ENCODE measurements around the gene SIDT1. TPM values are rescaled to one million over a fixed set of nuclear protein-coding genes. Genes with fewer than 3 reads are reported as not detected.

Gene SIDT1
- total RNA-seq, 1 donor from 2014 or later = 1.5 TPM

GRCh38 chr3:113594066-113594465 is 61.7 kb downstream of the SIDT1 start:
- no peak for DNase-seq (ENCODE audit: low spot score)

GRCh38 chr3:113597596-113598354 is 65.4 kb downstream of the SIDT1 start:
- no peak for DNase-seq (ENCODE audit: low spot score)

DNA sequence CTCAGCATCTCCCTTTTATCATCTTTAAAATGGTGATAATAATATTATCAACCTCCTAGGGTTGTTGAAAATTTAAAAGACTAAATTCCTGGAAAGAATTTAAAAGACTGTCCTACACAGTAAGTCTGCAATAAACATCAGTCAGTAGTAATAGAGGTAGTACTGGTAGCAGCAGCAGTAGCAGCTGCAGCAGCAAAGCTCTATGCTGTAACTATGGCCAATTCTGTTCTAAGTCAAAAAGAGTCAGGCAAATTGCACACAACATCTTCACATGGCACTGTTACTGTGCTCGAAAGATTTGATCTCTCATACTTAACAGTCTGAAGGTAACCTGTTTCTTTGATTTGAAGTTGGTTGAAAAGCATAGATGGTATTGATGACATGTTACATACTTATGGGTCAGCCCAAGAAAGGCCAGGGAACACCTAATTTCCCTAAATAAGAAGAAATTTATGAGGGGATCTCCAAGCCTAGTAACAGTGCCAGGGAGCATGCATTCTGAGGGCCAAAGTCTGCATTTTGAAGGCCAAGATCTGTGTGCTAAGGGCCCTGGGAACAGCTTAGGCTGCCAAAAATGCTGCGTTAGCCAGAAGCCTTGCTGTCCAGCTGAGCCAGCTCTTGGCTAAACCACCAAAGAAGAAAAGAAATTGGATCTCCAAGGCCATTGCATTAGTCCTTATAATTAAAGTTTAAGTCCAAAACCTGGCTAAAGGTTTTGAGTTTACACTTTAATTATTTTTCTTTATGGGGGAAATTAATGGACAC is 68.2 kb downstream of the SIDT1 start:
- no peak for DNase-seq (ENCODE audit: low spot score)

GRCh38 chr3:113601240-113601639 is 68.9 kb downstream of the SIDT1 start:
- DNase-seq (ENCODE audit: low spot score) = no peak

DNA sequence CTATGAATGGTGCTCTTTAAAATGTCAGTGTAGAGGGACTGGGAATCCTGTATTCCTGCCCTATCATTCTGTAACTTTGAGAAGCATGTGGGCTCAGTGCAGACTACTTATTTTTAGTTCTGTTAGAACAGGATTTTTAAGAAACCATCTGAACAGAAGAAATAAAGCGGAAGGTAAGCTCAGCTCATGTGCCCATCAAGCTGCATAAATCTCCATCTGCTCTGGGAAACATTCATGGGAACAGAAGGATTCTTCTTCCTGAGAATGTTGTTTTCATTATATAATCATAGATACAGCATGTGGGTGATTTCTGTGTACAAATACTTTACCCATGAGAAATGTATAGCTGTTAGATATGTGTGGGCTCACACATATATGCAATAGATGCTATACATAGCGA is 69.9 kb downstream of the SIDT1 start:
- DNase-seq (ENCODE audit: low spot score) = no peak

- DNase-seq (ENCODE audit: low spot score) = no peak
Measured at GRCh38 chr3:113602836-113603235, 70.5 kb downstream of the SIDT1 start.

GRCh38 chr3:113606539-113607218 is 74.3 kb downstream of the SIDT1 start:
- no peak for DNase-seq (ENCODE audit: low spot score)

DNA sequence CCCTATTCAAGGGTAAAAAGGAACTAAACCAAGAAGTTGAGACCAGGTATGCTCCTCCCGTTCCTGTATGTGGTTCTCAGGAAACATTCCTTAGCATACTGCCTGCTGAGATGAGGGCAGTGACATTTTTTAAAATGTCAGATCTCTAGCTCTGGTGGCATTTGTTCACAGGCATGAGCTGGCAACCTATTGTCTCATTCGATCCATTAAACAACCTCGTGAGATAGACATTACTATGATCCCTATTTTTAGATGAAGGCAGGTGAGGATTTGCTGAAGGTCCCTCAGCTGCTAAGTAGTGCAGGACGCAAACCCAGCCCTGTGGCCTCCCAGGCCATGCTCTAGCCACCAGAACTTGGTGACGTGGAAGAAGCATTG is 74.9 kb downstream of the SIDT1 start:
- DNase-seq (ENCODE audit: low spot score) = no peak

DNA sequence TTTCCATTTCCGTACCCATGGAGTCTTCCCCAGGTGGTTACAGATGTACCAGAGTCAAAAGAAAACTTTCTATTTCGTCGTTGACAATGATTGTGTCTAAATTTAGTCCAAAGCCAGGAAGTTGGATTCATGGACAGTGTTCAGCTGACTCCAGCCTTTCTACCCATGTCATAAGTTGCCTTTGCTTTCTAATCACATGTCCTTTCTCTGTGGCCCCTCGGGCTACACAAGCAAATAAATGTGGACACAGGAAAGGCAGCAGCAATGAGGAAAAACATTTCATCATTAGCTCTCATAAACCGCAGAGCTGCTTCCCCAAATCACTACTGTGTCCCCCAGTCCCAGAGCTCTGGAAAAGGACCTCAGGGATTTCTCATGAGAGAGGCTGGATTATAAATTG is 82.0 kb downstream of the SIDT1 start:
- DNase-seq (ENCODE audit: low spot score) = no peak

DNA sequence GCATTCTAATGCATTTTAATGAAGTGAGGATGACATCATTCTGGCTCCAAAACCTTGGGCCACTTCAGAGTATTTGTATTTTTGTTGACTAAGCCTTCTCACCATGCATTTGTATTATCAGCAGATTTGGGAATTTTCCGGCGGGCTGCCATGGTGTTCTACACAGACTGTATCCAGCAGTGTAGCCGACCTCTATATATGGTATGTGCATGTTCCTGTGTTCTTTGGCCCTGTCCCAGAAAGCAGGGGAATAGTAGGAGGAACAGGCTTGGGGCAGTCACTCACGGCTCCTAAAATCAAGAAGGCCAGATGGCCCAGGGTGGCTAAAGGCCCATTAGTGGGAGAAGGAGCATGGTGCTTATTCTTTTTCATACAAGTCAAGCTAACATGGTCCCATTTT is 83.6 kb downstream of the SIDT1 start:
- no peak for DNase-seq (ENCODE audit: low spot score)

DNA sequence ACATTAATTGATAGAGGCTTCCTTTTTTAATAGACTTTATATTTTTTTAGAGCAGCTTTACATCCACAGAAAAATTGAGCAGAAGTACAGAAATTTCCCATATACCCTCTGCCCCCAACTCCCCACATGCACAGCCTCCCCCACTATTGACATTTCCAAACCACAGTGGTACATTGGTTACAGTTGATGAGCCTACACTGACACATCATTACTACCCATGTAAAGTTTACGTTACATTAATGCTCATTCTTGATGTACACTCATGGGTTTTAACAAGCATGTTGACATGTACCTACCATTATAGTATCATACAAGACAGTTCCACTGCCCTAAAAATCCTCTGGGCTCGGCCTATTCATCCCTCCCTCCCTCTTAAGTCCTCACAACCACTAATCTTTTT is 85.4 kb downstream of the SIDT1 start:
- no peak for DNase-seq (ENCODE audit: low spot score)

DNA sequence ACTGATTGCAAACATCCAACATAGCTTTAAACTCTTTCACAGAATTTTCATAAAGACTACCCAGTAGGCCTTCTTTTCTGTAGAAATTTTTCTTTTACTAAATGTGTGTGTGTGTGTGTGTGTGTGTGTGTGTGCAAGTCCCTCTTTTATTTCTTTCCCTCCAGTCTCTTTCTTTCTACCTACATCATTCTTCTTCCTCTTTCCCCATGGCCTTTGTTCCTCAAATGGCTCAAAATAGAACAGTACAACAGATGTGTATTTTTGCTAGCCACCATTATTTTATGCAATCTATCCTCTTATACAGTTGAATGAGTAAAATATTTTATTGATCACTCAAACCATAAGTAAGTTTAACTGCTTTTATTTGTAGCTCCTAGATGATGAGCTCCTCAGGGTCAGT is 87.7 kb downstream of the SIDT1 start:
- DNase-seq (ENCODE audit: low spot score) = no peak

DNA sequence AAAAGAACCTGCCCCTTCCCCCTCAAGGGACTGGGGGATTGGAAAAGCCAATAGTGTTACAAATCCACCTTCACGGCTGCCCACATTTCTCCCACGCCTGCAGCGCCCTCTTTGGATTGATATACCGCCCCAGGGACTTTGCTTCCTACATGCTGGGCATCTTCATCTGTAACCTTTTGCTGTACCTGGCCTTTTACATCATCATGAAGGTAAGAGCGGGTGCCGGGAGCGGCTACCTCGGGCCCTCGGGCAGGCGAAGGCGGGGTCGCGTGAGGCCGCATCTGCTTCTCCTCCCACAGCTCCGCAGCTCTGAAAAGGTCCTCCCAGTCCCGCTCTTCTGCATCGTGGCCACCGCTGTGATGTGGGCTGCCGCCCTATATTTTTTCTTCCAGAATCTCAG is 91.0 kb downstream of the SIDT1 start:
- no peak for DNase-seq (ENCODE audit: low spot score)

- no peak for DNase-seq (ENCODE audit: low spot score)
Measured at GRCh38 chr3:113623811-113624210, 91.5 kb downstream of the SIDT1 start.

DNA sequence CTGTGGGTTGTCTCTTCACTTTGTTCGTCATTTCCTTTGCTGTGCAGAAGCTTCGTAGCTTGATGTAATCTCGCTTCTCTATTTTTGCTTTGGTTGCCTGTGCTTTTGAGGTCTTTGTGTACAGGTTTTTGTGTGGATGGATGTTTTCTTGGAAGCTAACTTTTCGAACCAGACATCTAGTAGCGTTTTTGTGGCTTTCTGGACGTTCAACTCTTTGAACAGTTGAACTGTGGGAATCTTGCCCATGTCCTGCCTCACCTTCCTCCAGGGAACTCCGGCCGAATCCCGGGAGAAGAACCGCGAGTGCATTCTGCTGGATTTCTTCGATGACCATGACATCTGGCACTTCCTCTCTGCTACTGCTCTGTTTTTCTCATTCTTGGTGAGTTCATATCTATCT is 93.5 kb downstream of the SIDT1 start:
- DNase-seq (ENCODE audit: low spot score) = no peak

GRCh38 chr3:113626503-113627371 is 94.4 kb downstream of the SIDT1 start:
- no peak for DNase-seq (ENCODE audit: low spot score)

DNA sequence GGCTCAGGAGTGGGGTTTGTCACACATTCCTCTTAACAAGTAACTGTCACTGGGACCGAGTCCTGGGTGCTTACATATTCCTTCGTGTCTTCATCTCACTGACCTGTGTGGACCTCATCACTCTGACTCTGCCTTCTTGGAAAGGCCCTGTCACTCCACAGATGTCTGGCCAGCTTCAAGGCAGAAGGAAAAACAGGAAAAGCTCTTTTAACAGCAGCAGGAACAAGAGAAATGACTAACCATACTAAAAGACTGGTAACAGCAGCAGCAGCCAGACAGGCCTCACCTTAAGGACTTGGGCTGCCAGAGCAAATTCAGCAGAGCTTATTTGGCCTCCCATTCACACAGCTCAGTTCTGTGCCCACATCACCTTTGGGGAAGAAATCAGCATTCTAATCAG is 96.0 kb downstream of the SIDT1 start:
- DNase-seq (ENCODE audit: low spot score) = no peak

- DNase-seq (ENCODE audit: low spot score) = no peak
Measured at GRCh38 chr3:113628788-113629187, 96.4 kb downstream of the SIDT1 start.

- no peak for DNase-seq (ENCODE audit: low spot score)
Measured at GRCh38 chr3:113629584-113630421, 97.4 kb downstream of the SIDT1 start.

DNA sequence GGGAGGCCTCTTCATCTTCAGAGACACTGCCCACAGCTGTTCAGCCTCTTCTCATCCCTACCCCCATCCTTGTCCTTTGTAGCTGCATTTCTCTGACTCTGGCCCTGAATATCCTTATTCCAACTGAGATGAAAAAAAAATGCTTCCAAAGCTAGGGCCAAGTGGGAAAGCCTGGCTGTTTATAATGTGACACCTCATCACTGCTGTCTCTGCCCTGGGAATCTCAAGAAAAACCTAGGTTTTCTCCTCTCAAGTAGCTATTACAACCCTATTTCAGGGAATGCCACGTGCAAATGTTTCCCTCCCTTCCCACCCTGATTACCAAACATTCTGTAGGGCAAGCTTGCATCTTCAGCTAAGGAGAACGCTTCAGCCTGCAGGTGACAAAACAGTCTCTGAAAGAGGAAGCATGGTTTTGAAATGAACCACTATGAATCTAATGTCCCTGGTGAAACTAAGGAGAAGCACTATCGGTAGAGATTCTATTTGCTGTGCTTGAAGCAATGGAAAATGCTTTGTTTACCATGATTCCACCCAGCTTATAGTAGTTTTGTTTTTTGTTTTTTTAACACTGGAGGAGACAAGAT is 98.7 kb downstream of the SIDT1 start:
- no peak for DNase-seq (ENCODE audit: low spot score)

Measured in mesenteric fat pad (tissue), 1 donor.